Uterus (tissue), 4 donors: ENCODE measurements around the gene C6. TPM values are rescaled to one million over a fixed set of nuclear protein-coding genes. Genes with fewer than 3 reads are reported as not detected.

Experiments used
- DNase-seq, 2 donors: peaks; one replicate each; pipeline ENCODE4 v3.0.0-alpha.2; 2019 to 2020
- H3K27ac ChIP-seq, 2 donors: fragments of 200-600 bp; sonication (generic); 1 replicate in 1 of 2; 2 replicates in 1 of 2; pipeline ENCODE4 v1.5.1; 2016 to 2018
- H3K27me3 ChIP-seq, 2 donors: fragments of 200-600 bp; sonication (generic); one replicate each; pipeline ENCODE4 v1.5.1; 2018 to 2019; ENCODE audit warnings: control low read depth in 1 of 2
- H3K36me3 ChIP-seq, 2 donors: fragments of 200-600 bp; sonication (generic); one replicate each; pipeline ENCODE4 v1.5.1; 2019; ENCODE audit warnings: control low read depth in 1 of 2
- H3K4me1 ChIP-seq, 2 donors: fragments of 200-600 bp; sonication (generic); one replicate each; pipeline ENCODE4 v1.5.1; 2018 to 2019; ENCODE audit warnings: control low read depth in 1 of 2
- H3K4me3 ChIP-seq, 2 donors: fragments of 200-600 bp; sonication (generic); 1 replicate in 1 of 2; 2 replicates in 1 of 2; pipeline ENCODE4 v1.5.1; 2018 to 2019; ENCODE audit warnings: mild to moderate bottlenecking in 1 of 2
- H3K9me3 ChIP-seq, 2 donors: fragments of 200-600 bp; sonication (generic); one replicate each; pipeline ENCODE4 v1.5.1; 2019; ENCODE audit warnings: control low read depth in 1 of 2
- CTCF ChIP-seq, 4 experiments: fragments of 200-600 bp in 2 of 4; fragments of 450-650 bp in 2 of 4; sonication (generic) in 2 of 4; IDR thresholded peaks; one replicate each; pipeline ENCODE4 v1.5.1; 2016 to 2019; ENCODE audit warnings: antibody characterized with exemption in 4 of 4, mild to moderate bottlenecking in 2 of 4, moderate library complexity in 1 of 4
- POLR2A ChIP-seq, 2 donors: fragments of 450-650 bp; IDR thresholded peaks; one replicate each; pipeline ENCODE4 v1.6.1; 2016; ENCODE audit warnings: antibody characterized with exemption in 2 of 2, mild to moderate bottlenecking in 1 of 2, moderate library complexity in 1 of 2
- intact Hi-C: fragments of 100-400 bp; cut with DNase I; formaldehyde crosslinking; loops from one replicate; pipeline ENCODE4 v1.15.1; 2023; ENCODE audit warnings: low total_unique reads
- total RNA-seq, 4 donors: library from RNA; depleted of rRNA in 3 of 4; stranded (reverse); fragments of >200 nt in 3 of 4; gene quantifications; one replicate each; pipeline versions ENCODE4 v1.1.0 to v1.2.4, GENCODE V29; 2014 to 2023
- donor health status: DM: yes; HTN: yes; CAD: no.

Gene C6
- total RNA-seq, 4 donors from 2014 or later = 2.0 to 3.5 (median 3.5) TPM; not detected in 1

GRCh38 chr5:41247135-41247534 lies 33.8 kb upstream of the C6 start:
- DNase-seq = no peak
- H3K4me3 ChIP-seq = no peak overlapping the region
- H3K27ac ChIP-seq = no peak overlapping the region
- no peaks in the 10 kb centered on the region for H3K27me3 ChIP-seq
- no peaks in the 10 kb centered on the region for H3K36me3 ChIP-seq
- H3K4me1 ChIP-seq = no peaks in the 10 kb centered on the region
- no peaks in the 10 kb centered on the region for H3K9me3 ChIP-seq
- intact Hi-C loops = no loop called here
- TF ChIP-seq CTCF (IDR thresholded peaks at IDR 0.05) (no peak), POLR2A (IDR thresholded peaks at IDR 0.05) (no peak)

DNA sequence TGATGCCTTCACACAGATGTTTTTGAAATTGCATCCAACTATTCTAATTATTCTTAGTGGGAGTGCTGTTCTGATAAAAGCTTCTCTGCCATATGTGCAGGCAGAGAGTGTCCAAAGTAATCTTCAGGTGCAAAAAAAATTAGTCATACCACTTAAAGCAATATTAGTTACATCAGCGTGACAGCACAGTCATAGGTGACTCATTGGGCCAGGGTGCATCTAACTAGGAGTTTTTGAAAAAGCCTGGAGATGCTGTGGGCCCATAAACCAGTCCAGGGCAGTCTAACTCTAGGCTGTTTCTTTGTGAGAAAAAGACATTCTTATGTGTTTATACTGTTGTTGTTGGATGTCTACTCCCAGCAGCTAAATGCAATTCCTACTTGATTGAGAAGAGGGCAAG lies 33.0 kb upstream of the C6 start:
- Histone ChIP-seq H3K27ac (no peak overlapping the region), H3K27me3 (no peaks in the 10 kb centered on the region), H3K9me3 (no peaks in the 10 kb centered on the region), H3K4me3 (no peak overlapping the region), H3K4me1 (no peaks in the 10 kb centered on the region), H3K36me3 (no peaks in the 10 kb centered on the region)
- TF ChIP-seq POLR2A (IDR thresholded peaks at IDR 0.05) (no peak), CTCF (IDR thresholded peaks at IDR 0.05) (no peak)
- peak; percentile 32 to 38 for DNase-seq
- intact Hi-C loops = no loop called here

DNA sequence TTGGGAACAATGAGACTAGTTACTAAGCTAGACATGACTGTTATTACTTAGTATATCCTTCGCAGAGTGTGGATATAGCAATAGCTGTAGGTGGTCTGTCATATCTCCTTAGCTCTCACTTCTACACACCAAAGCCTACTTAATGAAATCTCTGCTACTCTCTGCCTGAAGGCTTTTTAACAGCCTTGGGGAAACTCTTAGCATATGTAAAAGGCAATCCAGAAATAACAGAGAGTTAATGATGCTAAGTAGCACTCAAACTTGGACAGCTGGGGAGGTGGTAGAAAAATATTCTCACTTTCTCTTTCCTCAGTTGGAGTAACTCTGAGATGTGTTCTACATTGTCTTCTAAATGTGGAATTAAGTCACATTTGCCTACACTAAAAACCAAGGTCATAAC lies 30.2 kb upstream of the C6 start:
- intact Hi-C loops = no loop called here
- H3K27me3 ChIP-seq = no peaks in the 10 kb centered on the region
- H3K9me3 ChIP-seq = no peaks in the 10 kb centered on the region
- TF ChIP-seq POLR2A (IDR thresholded peaks at IDR 0.05) = no peak
- TF ChIP-seq CTCF (IDR thresholded peaks at IDR 0.05) = no peak
- no peaks in the 10 kb centered on the region for H3K36me3 ChIP-seq
- no peak overlapping the region for H3K4me3 ChIP-seq
- no peaks in the 10 kb centered on the region for H3K4me1 ChIP-seq
- DNase-seq = no peak
- H3K27ac ChIP-seq = no peak overlapping the region

GRCh38 chr5:41240985-41241384 lies 27.7 kb upstream of the C6 start:
- H3K27ac ChIP-seq = no peak overlapping the region
- no peaks in the 10 kb centered on the region for H3K9me3 ChIP-seq
- intact Hi-C loops = no loop called here
- DNase-seq = no peak
- H3K27me3 ChIP-seq = no peaks in the 10 kb centered on the region
- no peaks in the 10 kb centered on the region for H3K4me1 ChIP-seq
- TF ChIP-seq POLR2A (IDR thresholded peaks at IDR 0.05) (no peak), CTCF (IDR thresholded peaks at IDR 0.05) (no peak)
- no peak overlapping the region for H3K4me3 ChIP-seq
- H3K36me3 ChIP-seq = no peaks in the 10 kb centered on the region

- H3K9me3 ChIP-seq = no peaks in the 10 kb centered on the region
- H3K27me3 ChIP-seq = no peaks in the 10 kb centered on the region
- H3K27ac ChIP-seq = no peak overlapping the region
- intact Hi-C loops = no loop called here
- no peaks in the 10 kb centered on the region for H3K36me3 ChIP-seq
- DNase-seq = no peak
- no peaks in the 10 kb centered on the region for H3K4me1 ChIP-seq
- no peak overlapping the region for H3K4me3 ChIP-seq
- TF ChIP-seq POLR2A (IDR thresholded peaks at IDR 0.05) (no peak), CTCF (IDR thresholded peaks at IDR 0.05) (no peak)
Observed at GRCh38 chr5:41240390-41240789, 27.1 kb upstream of the C6 start.
